Mesenchymal stem cell (in vitro differentiated cells and primary cell): ENCODE results near the gene RO60.

Experiments
- DNase-seq: peaks from one replicate; pipeline ENCODE4 v3.0.0-alpha.2; 2013
- H2AFZ ChIP-seq: one replicate; pipeline ENCODE4 v1.6.1; 2013; ENCODE audit warnings: low read depth, mild to moderate bottlenecking, control low read depth, inconsistent platforms, low read length, moderate library complexity
- H2AK5ac ChIP-seq: 2 replicates; pipeline ENCODE4 v1.6.1; 2013; ENCODE audit warnings: low read length, moderate library complexity, mild to moderate bottlenecking, inconsistent platforms; ENCODE audit not compliant: severe bottlenecking
- H2BK120ac ChIP-seq: one replicate; pipeline ENCODE4 v1.6.1; 2013; ENCODE audit warnings: low read depth, mild to moderate bottlenecking, inconsistent platforms, low read length, moderate library complexity
- H2BK12ac ChIP-seq, 2 experiments: one replicate each; pipeline ENCODE4 v1.6.1; 2013; ENCODE audit warnings: inconsistent platforms in 2 of 2, low read length in 2 of 2, mild to moderate bottlenecking in 2 of 2, moderate library complexity in 2 of 2, control low read depth in 1 of 2
- H2BK15ac ChIP-seq: one replicate; pipeline ENCODE4 v1.6.1; 2013; ENCODE audit warnings: mild to moderate bottlenecking, low read depth, inconsistent platforms; ENCODE audit not compliant: poor library complexity, severe bottlenecking
- H2BK5ac ChIP-seq: 2 replicates; pipeline ENCODE4 v1.6.1; 2013; ENCODE audit warnings: low read depth, mild to moderate bottlenecking, low read length, control low read depth, inconsistent platforms; ENCODE audit not compliant: poor library complexity, severe bottlenecking
- H3K14ac ChIP-seq, 2 experiments: one replicate each; pipeline ENCODE4 v1.6.1; 2013; ENCODE audit warnings: inconsistent platforms in 2 of 2, low read length in 2 of 2, control low read depth in 1 of 2, mild to moderate bottlenecking in 1 of 2, moderate library complexity in 1 of 2
- H3K18ac ChIP-seq, 2 experiments: one replicate each; pipeline ENCODE4 v1.6.1; 2013; ENCODE audit warnings: inconsistent platforms in 2 of 2, low read length in 2 of 2, control low read depth in 1 of 2, low read depth in 1 of 2, mild to moderate bottlenecking in 1 of 2
- H3K23ac ChIP-seq, 2 experiments: one replicate each; pipeline ENCODE4 v1.6.1; 2013; ENCODE audit warnings: inconsistent platforms in 2 of 2, low read length in 2 of 2, mild to moderate bottlenecking in 2 of 2, moderate library complexity in 2 of 2, control low read depth in 1 of 2
- H3K27ac ChIP-seq: 2 replicates; pipeline ENCODE4 v1.5.1; 2013; ENCODE audit warnings: mild to moderate bottlenecking, moderate library complexity, low read length, control low read depth, inconsistent platforms; ENCODE audit not compliant: poor library complexity, severe bottlenecking
- H3K27me3 ChIP-seq, 2 experiments: 2 replicates each; pipeline versions ENCODE4 v1.6.1 to v1.7.0; 2013; ENCODE audit warnings: low read length in 2 of 2, mild to moderate bottlenecking in 2 of 2, moderate library complexity in 2 of 2, control low read depth in 1 of 2, inconsistent platforms in 1 of 2; ENCODE audit not compliant: control insufficient read depth in 1 of 2, insufficient read depth in 1 of 2
- H3K36me3 ChIP-seq, 2 experiments: 2 replicates each; pipeline versions ENCODE4 v1.6.1 to v1.7.0; 2013; ENCODE audit warnings: low read length in 2 of 2, control low read depth in 1 of 2, inconsistent platforms in 1 of 2, low read depth in 1 of 2, mild to moderate bottlenecking in 1 of 2; ENCODE audit not compliant: insufficient read depth in 2 of 2, control insufficient read depth in 1 of 2
- H3K4ac ChIP-seq, 2 experiments: one replicate each; pipeline ENCODE4 v1.6.1; 2013; ENCODE audit warnings: inconsistent platforms in 2 of 2, low read length in 2 of 2, mild to moderate bottlenecking in 2 of 2, moderate library complexity in 2 of 2, control low read depth in 1 of 2, low read depth in 1 of 2
- H3K4me1 ChIP-seq: 2 replicates; pipeline ENCODE4 v1.6.1; 2013; ENCODE audit warnings: low read depth, low read length, control low read depth; ENCODE audit not compliant: control insufficient read depth, insufficient read depth
- H3K4me2 ChIP-seq: 2 replicates; pipeline ENCODE4 v1.6.1; 2013; ENCODE audit warnings: low read length, mild to moderate bottlenecking, inconsistent platforms; ENCODE audit not compliant: poor library complexity, severe bottlenecking
- H3K4me3 ChIP-seq, 2 experiments: 2 replicates each; pipeline versions ENCODE4 v1.5.1 to v1.7.0; 2013; ENCODE audit warnings: low read length in 2 of 2, mild to moderate bottlenecking in 2 of 2, control low read depth in 1 of 2, low read depth in 1 of 2; ENCODE audit not compliant: insufficient read depth in 1 of 2
- H3K79me1 ChIP-seq: replicated peaks from 2 replicates; pipeline ENCODE4 v1.6.1; 2013; ENCODE audit warnings: mild to moderate bottlenecking, control low read depth, low read length, inconsistent platforms; ENCODE audit not compliant: poor library complexity, severe bottlenecking
- H3K9ac ChIP-seq: 2 replicates; pipeline ENCODE4 v1.7.0; 2013; ENCODE audit warnings: mild to moderate bottlenecking, low read length, moderate library complexity
- H3K9me3 ChIP-seq: 2 replicates; pipeline ENCODE4 v1.7.0; 2013; ENCODE audit warnings: mild to moderate bottlenecking, low read length; ENCODE audit not compliant: control insufficient read depth
- H4K8ac ChIP-seq: one replicate; pipeline ENCODE4 v1.6.1; 2013; ENCODE audit warnings: inconsistent platforms, mild to moderate bottlenecking, low read length, moderate library complexity
- H4K91ac ChIP-seq: one replicate; pipeline ENCODE4 v1.6.1; 2013; ENCODE audit warnings: mild to moderate bottlenecking, low read length, inconsistent platforms
- WGBS: methylation state at CpG from one replicate; pipeline ENCODE4 v1.1.7; 2013; ENCODE audit warnings: mixed read lengths; 5-methylcytosine and 5-hydroxymethylcytosine counted together

The RO60 gene

DNA sequence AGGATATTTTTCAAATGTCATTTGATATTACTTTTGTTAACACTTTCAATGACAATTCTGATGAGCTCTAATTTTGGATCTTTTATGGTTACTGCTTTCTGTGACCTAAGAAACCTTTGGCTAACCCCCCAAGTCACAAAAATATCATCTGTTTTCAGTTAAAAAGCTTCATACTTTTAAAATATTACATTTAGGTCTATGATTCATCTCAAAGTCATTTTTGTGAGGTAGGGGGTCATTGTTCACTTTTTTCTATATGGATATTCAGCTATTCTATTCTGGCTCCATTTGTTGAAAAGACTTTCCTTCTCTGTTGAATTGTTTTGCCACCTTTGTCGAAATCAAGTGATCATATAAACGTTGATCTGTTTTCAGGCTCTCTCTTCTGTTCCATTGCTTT, 45.0 kb upstream of the RO60 start:
- Histone ChIP-seq H2BK12ac (no peak overlapping the region), H4K91ac (no peak overlapping the region), H3K4ac (no peak overlapping the region), H2BK15ac (no peak overlapping the region), H2BK5ac (no peak overlapping the region), H2BK120ac (no peak overlapping the region), H3K27ac (no peak overlapping the region), H2AK5ac (no peak overlapping the region), H4K8ac (no peak overlapping the region), H3K79me1 (no peaks in the 10 kb centered on the region), H3K4me1 (no peaks in the 10 kb centered on the region), H3K4me2 (no peak overlapping the region), H3K9ac (peak overlapping the region; percentile 7), H2AFZ (no peak overlapping the region), H3K27me3 (no peaks in the 10 kb centered on the region), H3K4me3 (no peak overlapping the region), H3K9me3 (no peaks in the 10 kb centered on the region), H3K18ac (no peak overlapping the region), H3K36me3 (peaks cover 0 to 10% of the 10 kb centered on the region in 2 experiments), H3K23ac (no peak overlapping the region), H3K14ac (no peak overlapping the region)
- WGBS, result 94% methylated on average over 2 of the region's 2 CpGs
- no peak for DNase-seq

DNA sequence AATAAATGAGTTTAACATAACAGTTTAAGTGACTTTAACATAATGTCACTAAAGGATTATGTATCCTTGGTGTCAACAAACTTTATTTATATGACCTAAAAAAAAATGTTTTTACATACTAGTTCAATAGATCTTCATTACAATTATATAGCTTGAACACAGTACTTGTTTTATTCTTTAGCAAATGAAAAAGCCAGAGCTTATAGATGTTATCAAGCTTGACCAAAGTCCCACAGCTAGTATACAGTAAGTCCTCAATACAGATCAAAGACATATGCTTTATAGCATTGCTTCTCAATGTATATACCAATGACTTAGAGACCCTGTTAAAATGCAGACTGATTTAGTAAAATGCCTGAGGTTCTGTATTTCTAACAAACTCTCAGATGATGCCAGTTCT, 42.6 kb upstream of the RO60 start:
- Histone ChIP-seq H3K14ac (no peak overlapping the region), H4K8ac (no peak overlapping the region), H2BK5ac (no peak overlapping the region), H2BK120ac (no peak overlapping the region), H3K9me3 (no peaks in the 10 kb centered on the region), H3K27me3 (no peaks in the 10 kb centered on the region), H3K23ac (no peak overlapping the region), H3K4me1 (no peaks in the 10 kb centered on the region), H3K4me2 (no peak overlapping the region), H3K36me3 (peaks cover 0 to 14% of the 10 kb centered on the region in 2 experiments), H3K79me1 (no peaks in the 10 kb centered on the region), H3K9ac (no peak overlapping the region), H3K27ac (no peak overlapping the region), H2AK5ac (no peak overlapping the region), H3K4ac (no peak overlapping the region), H3K4me3 (no peak overlapping the region), H2BK15ac (no peak overlapping the region), H2AFZ (no peak overlapping the region), H3K18ac (no peak overlapping the region), H4K91ac (no peak overlapping the region), H2BK12ac (no peak overlapping the region)
- no peak for DNase-seq

DNA sequence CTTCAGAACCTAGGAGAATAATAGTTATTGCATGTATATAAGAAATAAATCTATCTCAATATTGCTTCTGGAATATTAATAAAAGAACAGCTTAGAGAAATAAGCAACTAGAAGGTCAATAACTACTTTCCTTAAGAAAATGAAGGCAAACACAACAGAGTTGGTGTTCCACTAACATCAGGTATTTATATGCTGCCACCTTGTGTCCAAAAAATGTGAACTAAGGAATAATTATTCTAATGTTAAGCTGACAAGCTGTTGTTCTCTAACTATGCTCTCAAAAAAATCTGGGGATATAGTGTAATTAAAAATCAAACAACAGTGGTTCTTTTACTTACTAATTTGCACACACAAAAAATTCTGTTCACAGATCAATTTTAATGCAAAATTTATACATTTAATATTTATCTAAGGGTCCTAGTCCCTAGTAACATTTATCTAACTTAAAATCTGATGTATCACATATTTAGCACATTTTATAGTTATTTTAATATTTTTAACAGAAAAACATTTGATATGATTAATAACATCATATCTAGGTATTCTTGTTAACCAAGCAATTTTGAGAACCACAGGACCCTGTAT, 39.9 kb upstream of the RO60 start:
- H3K4me3 ChIP-seq, result no peak overlapping the region
- no peaks in the 10 kb centered on the region for H3K4me1 ChIP-seq
- H2BK120ac ChIP-seq, result no peak overlapping the region
- H3K14ac ChIP-seq, result no peak overlapping the region
- H3K4me2 ChIP-seq, result no peak overlapping the region
- no peaks in the 10 kb centered on the region for H3K27me3 ChIP-seq
- peak; percentile 66 for DNase-seq
- peak overlapping the region; percentile 53 for H3K9ac ChIP-seq
- H2BK5ac ChIP-seq, result no peak overlapping the region
- H3K36me3 ChIP-seq, result peaks cover 0 to 24% of the 10 kb centered on the region in 2 experiments
- no peak overlapping the region for H3K23ac ChIP-seq
- H3K9me3 ChIP-seq, result no peaks in the 10 kb centered on the region
- H2BK12ac ChIP-seq, result no peak overlapping the region
- no peak overlapping the region for H4K91ac ChIP-seq
- H3K79me1 ChIP-seq, result peaks cover 2% of the 10 kb centered on the region
- no peak overlapping the region for H4K8ac ChIP-seq
- no peak overlapping the region for H3K4ac ChIP-seq
- H3K27ac ChIP-seq, result no peak overlapping the region
- no peak overlapping the region for H2BK15ac ChIP-seq
- H2AFZ ChIP-seq, result no peak overlapping the region
- no peak overlapping the region for H2AK5ac ChIP-seq
- H3K18ac ChIP-seq, result no peak overlapping the region

DNA sequence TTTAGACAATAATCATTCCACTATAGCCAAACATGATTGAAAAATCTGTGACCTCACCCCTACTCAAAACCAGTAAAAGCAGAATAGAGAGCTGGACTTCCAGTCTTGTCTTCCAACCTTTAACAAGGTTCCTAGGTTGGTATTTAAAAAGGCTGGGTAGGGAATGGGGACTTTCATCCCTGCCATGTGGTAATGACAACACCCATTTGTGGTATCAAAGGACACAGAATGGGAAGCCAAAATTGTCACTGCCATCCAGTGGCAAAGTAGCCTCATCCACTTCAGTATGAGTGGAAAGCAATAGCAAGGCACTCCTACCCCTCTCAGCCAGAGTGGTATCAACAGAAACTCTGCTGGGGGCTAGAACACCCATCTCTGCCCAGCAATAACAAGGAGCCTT, 34.2 kb upstream of the RO60 start:
- H3K4me3 ChIP-seq, result no peak overlapping the region
- H3K4ac ChIP-seq, result no peak overlapping the region
- no peaks in the 10 kb centered on the region for H3K27me3 ChIP-seq
- no peak overlapping the region for H2BK120ac ChIP-seq
- peaks cover 8% of the 10 kb centered on the region for H3K79me1 ChIP-seq
- no peaks in the 10 kb centered on the region for H3K4me1 ChIP-seq
- no peak overlapping the region for H3K27ac ChIP-seq
- no peak overlapping the region for H3K23ac ChIP-seq
- no peak overlapping the region for H2BK15ac ChIP-seq
- H3K9me3 ChIP-seq, result no peaks in the 10 kb centered on the region
- peaks cover 0 to 53% of the 10 kb centered on the region in 2 experiments for H3K36me3 ChIP-seq
- no peak overlapping the region for H3K9ac ChIP-seq
- H3K18ac ChIP-seq, result no peak overlapping the region
- no peak overlapping the region for H3K14ac ChIP-seq
- no peak overlapping the region for H2AK5ac ChIP-seq
- no peak overlapping the region for H4K91ac ChIP-seq
- no peak overlapping the region for H4K8ac ChIP-seq
- no peak overlapping the region for H2BK12ac ChIP-seq
- no peak overlapping the region for H3K4me2 ChIP-seq
- no peak for DNase-seq
- no peak overlapping the region for H2BK5ac ChIP-seq
- no peak overlapping the region for H2AFZ ChIP-seq
